T-cell (primary cell): ENCODE data around the gene CABLES2. TPM values are rescaled to one million over a fixed set of nuclear protein-coding genes. Genes with fewer than 3 reads are reported as not detected.
A peak's percentile ranks its signal among the peaks of the same experiment; 100 is the strongest.

Source experiments
- ATAC-seq, 4 experiments: fragments of 200-7000 bp in 3 of 4; fragments of 150-1000 bp in 1 of 4; cut with Tn5 transposase; replicated peaks in 1 of 4; 1 replicate in 3 of 4; 2 replicates in 1 of 4; pipeline ENCODE4 v1.10.0; 2021; ENCODE audit warnings: moderate library complexity in 3 of 4, mild to moderate bottlenecking in 2 of 4, moderate number of reproducible peaks in 1 of 4
- CTCF ChIA-PET, 2 donors: fragments of 300-600 bp; sonication (Branson Sonifier 250); formaldehyde crosslinking; loops; one replicate each; lab custom pipeline; 2022; ENCODE audit warnings: antibody characterized with exemption in 2 of 2; lab: Charles Lee
- POLR2A ChIA-PET, 2 donors: fragments of 300-600 bp; sonication (Branson Sonifier 250); formaldehyde crosslinking; loops; one replicate each; lab custom pipeline; 2022; ENCODE audit warnings: antibody characterized with exemption in 2 of 2; lab: Charles Lee
- DNase-seq, 35 experiments: peaks; one replicate each; pipeline versions ENCODE4 v3.0.0 to v3.0.0-alpha.2; 2013 to 2023
- H3K27ac ChIP-seq: one replicate; pipeline ENCODE4 v1.5.1; 2013; ENCODE audit warnings: low read length
- H3K27me3 ChIP-seq, 2 experiments: replicated peaks in 1 of 2; 1 replicate in 1 of 2; 2 replicates in 1 of 2; pipeline versions ENCODE4 v1.6.1 to v1.7.0; 2013; ENCODE audit warnings: low read length in 1 of 2, mixed read lengths in 1 of 2; ENCODE audit not compliant: control insufficient read depth in 2 of 2, insufficient read depth in 2 of 2; ENCODE audit errors: extremely low read depth in 1 of 2
- H3K36me3 ChIP-seq, 2 donors: 1 replicate in 1 of 2; 2 replicates in 1 of 2; pipeline versions ENCODE4 v1.6.1 to v1.7.0; 2013; ENCODE audit warnings: low read length in 1 of 2; ENCODE audit not compliant: control insufficient read depth in 2 of 2, insufficient read depth in 1 of 2; ENCODE audit errors: extremely low read depth in 1 of 2
- H3K4me1 ChIP-seq, 2 experiments: 1 replicate in 1 of 2; 2 replicates in 1 of 2; pipeline versions ENCODE4 v1.6.1 to v1.7.0; 2013; ENCODE audit warnings: low read length in 2 of 2, mixed read lengths in 1 of 2; ENCODE audit not compliant: insufficient read depth in 2 of 2, control insufficient read depth in 1 of 2; ENCODE audit errors: extremely low read depth in 1 of 2
- H3K4me3 ChIP-seq, 2 donors: 1 replicate in 1 of 2; 2 replicates in 1 of 2; pipeline versions ENCODE4 v1.5.1 to v1.7.0; 2013; ENCODE audit warnings: mild to moderate bottlenecking in 2 of 2, low read length in 1 of 2, moderate library complexity in 1 of 2; ENCODE audit not compliant: control insufficient read depth in 1 of 2; ENCODE audit errors: extremely low read depth in 1 of 2
- H3K9me3 ChIP-seq: 2 replicates; pipeline ENCODE4 v1.7.0; 2013
- H3K27ac Mint-ChIP-seq, 2 donors: one replicate each; pipeline ENCODE4 v1.8.0; 2020 to 2021; ENCODE audit warnings: mild to moderate bottlenecking in 2 of 2, mixed read lengths in 2 of 2
- H3K27me3 Mint-ChIP-seq, 2 donors: one replicate each; pipeline ENCODE4 v1.8.0; 2021 to 2022; ENCODE audit warnings: mixed read lengths in 2 of 2
- H3K36me3 Mint-ChIP-seq: one replicate; pipeline ENCODE4 v1.8.0; 2021; ENCODE audit warnings: mixed read lengths
- H3K4me1 Mint-ChIP-seq, 3 donors: one replicate each; pipeline ENCODE4 v1.8.0; 2020 to 2022; ENCODE audit warnings: mixed read lengths in 3 of 3, mild to moderate bottlenecking in 1 of 3
- H3K4me3 Mint-ChIP-seq, 3 donors: one replicate each; pipeline ENCODE4 v1.8.0; 2020 to 2022; ENCODE audit warnings: mild to moderate bottlenecking in 3 of 3, mixed read lengths in 3 of 3, moderate library complexity in 3 of 3
- H3K9me3 Mint-ChIP-seq, 3 donors: one replicate each; pipeline ENCODE4 v1.8.0; 2020 to 2022; ENCODE audit warnings: mixed read lengths in 3 of 3
- WGBS: methylation state at CpG from one replicate; pipeline ENCODE4 v1.1.5; 2013; ENCODE audit warnings: missing lambda C conversion rate; ENCODE audit not compliant: insufficient coverage; 5-methylcytosine and 5-hydroxymethylcytosine counted together
- total RNA-seq, 35 experiments: library from RNA in 6 of 35; stranded (reverse) in 6 of 35; fragments of 120-200 nt in 1 of 35; gene quantifications; one replicate each; pipeline versions ENCODE4 v1.2.1 to v1.2.4 and lab custom pipeline; 2013 to 2026

Gene CABLES2
- total RNA-seq, 5 donors from 2014 or later (not counting 1 experiment from before 2014, with no cell fraction given), result 4.3 to 6.8 (median 5.6) TPM

DNA sequence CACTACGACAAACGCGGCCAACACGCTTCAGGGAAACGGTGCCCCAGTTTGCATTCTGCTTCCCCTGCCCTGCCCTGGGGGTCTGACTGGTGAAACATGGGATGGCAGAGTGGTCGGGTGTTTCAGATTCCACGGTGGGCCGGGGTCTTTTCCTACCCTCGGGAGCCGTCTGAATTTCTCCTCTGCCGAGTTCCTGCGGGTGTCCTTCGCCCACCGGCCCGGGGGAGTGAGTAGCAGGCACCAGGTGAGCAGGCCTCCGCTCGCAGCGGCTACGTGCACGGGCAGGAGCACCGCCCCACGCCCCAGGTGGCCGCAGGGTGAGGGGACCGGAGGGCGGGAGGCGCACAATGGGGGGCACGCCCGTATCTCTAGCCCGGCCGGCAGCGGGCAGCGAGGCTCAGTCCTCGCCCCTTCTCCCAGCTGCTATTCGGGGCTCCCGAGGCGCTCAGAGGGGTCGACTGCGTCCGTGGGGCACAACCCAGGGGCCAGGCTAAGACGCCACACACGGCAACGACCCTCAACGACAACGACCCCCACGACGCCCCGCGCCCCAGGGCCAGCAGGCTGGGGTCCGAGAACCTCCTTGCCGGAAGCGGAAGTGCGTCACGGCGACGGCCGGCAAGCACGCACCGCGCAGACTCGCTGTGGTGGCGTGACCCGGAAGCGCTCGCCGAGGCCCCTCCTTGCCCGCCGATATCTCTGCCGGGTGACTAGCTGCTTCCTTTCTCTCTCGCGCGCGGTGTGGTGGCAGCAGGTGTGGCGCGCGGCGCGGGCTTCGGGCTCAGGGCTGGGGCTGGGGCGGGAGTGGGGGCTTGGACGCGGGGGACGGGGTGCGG is 20.5 kb downstream of the CABLES2 start, which contains the start of gene RPS21:
RPS21 (plus strand) TSS at position 721 of the 836 bp plus-strand sequence. CDS start 236 bp downstream, outside the sequence.
- CTCF ChIA-PET, result interaction anchor here (0.6 to 1.5 kb wide), 4 partner anchors 10 to 239 kb away, joined by 3 to 10 read pairs (median 4); no protein-coding TSS in a partner anchor
- WGBS, result under 1% methylated on average over 67 of the region's 83 CpGs
- H3K27me3 Mint-ChIP-seq, result no peaks in the 10 kb centered on the region
- peak within 1 kb of the TSS; percentile 84 to 90 for H3K27ac Mint-ChIP-seq
- peak within 1 kb of the TSS; percentile 94 for H3K27ac ChIP-seq
- H3K4me3 ChIP-seq, result peak within 1 kb of the TSS; percentile 88 to 90
- peaks cover 6 to 33% of the 10 kb centered on the region in 2 donors for H3K36me3 ChIP-seq
- H3K9me3 ChIP-seq, result no peaks in the 10 kb centered on the region
- DNase-seq (peak; percentile 86 to 96 (median 93)), ATAC-seq (peak; percentile 92 to 93 (median 92))
- no peaks in the 10 kb centered on the region for H3K27me3 ChIP-seq
- H3K4me1 Mint-ChIP-seq, result peaks cover 50 to 75% (median 56%) of the 10 kb centered on the region in 3 donors
- POLR2A ChIA-PET, result interaction anchor here (0.6 kb wide), 2 partner anchors 248 to 838 kb away, joined by 4 to 7 read pairs; no protein-coding TSS in a partner anchor
- peaks cover 16 to 44% of the 10 kb centered on the region in 2 experiments for H3K4me1 ChIP-seq
- H3K4me3 Mint-ChIP-seq, result peak within 1 kb of the TSS; percentile 87 to 88 (median 88)
- H3K9me3 Mint-ChIP-seq, result peaks cover 0 to 6% (median 0%) of the 10 kb centered on the region in 3 donors
- H3K36me3 Mint-ChIP-seq, result peaks cover 25% of the 10 kb centered on the region

DNA sequence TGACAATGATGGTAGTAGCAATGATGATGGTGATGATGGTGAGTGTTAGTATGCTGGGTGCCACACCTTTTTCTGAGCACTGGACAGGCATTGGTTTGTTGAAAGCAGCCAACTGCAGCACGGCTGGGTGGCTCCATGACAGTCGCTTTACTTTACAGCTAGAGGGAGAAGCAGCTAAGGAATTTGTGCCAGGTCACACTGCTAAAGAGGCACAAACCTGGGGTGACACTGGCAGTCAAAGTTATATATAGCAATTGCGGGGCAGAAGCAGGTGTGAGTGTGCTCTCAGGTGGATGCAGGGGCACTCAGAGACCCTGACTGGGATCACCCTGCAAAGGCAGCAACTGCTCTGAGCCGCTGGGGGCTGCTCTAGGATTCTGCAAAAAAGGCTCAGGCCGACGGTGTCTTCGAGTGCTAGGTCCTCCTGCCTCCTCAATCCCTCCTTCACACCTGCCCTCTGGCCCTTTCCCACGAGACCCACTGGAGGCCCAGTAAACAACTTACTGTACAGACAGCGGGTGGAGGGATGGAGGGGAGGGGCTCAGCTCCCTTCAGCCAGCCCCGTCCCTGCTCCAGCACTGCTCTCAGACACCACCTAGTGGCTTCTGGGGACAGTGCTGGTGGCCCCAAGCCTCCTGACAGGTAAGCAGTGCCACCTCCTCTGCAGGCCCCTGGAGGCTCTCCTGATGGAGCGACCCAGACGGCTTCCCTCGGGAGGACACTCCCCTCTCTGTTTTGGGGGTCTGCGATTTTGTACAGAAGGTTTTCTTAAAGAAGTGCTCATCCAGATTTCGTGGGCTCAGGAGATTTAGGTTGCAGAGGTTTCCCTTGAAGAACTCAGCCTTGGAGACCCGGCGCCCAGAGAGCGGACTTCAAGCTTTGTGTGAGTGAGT is 24.5 kb downstream of the CABLES2 start:
- no peak overlapping the region for H3K27ac ChIP-seq
- ATAC-seq (peak; percentile 63 to 68 (median 66)), DNase-seq (peak; percentile 47 to 83 (median 69))
- peaks cover 27 to 46% (median 34%) of the 10 kb centered on the region in 3 donors for H3K4me1 Mint-ChIP-seq
- no peaks in the 10 kb centered on the region for H3K9me3 ChIP-seq
- no peaks in the 10 kb centered on the region for H3K27me3 Mint-ChIP-seq
- CTCF ChIA-PET, result interaction anchor here (0.6 to 1.4 kb wide), 7 partner anchors 12 to 373 kb away, joined by 3 to 9 read pairs (median 3); partner anchors contain the start of gene ADRM1 (in 1 of the 2)
- H3K9me3 Mint-ChIP-seq, result peaks cover 0 to 6% (median 0%) of the 10 kb centered on the region in 3 donors
- no peak overlapping the region for H3K4me3 Mint-ChIP-seq
- peaks cover 5% of the 10 kb centered on the region for H3K36me3 Mint-ChIP-seq
- WGBS, result 97% methylated on average over 5 of the region's 18 CpGs
- POLR2A ChIA-PET, result interaction anchor here in 1 of 2 donors (0.6 kb wide), 1 partner anchor 27 kb away, joined by 3 read pairs; no protein-coding TSS in a partner anchor
- H3K36me3 ChIP-seq, result peaks cover 0 to 4% of the 10 kb centered on the region in 2 donors
- peaks cover 8 to 26% of the 10 kb centered on the region in 2 experiments for H3K4me1 ChIP-seq
- H3K27me3 ChIP-seq, result no peaks in the 10 kb centered on the region
- H3K27ac Mint-ChIP-seq, result peak overlapping the region; percentile 27 to 28
- no peak overlapping the region for H3K4me3 ChIP-seq

DNA sequence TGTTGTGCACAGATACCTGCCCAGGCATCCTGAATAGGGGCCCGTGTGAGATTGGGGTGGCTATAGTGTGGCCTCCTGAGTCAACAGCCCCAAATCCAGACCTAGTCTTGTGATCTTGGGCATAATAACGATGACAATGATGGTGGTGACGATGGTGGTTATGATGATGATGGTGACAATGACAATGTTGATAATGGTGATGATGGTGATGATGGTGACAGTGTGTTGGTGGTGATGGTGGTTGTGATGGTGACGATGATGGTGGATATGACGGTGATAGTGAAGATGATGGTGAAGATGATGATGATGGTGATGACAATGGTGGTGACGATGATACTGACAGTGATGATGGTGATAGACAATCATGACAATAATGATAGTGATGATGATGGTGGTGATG is 25.2 kb downstream of the CABLES2 start:
- peaks cover 0 to 4% of the 10 kb centered on the region in 2 donors for H3K36me3 ChIP-seq
- 95% methylated on average over 6 of the region's 6 CpGs for WGBS
- ATAC-seq, result no peak
- POLR2A ChIA-PET, result no interaction called here
- Mint-ChIP-seq H3K27me3 (no peaks in the 10 kb centered on the region), H3K4me3 (no peak overlapping the region), H3K4me1 (peaks cover 24 to 43% (median 30%) of the 10 kb centered on the region in 3 donors), H3K36me3 (peaks cover 5% of the 10 kb centered on the region), H3K27ac (no peak overlapping the region), H3K9me3 (peaks cover 0 to 6% (median 0%) of the 10 kb centered on the region in 3 donors)
- no peak for DNase-seq
- H3K4me1 ChIP-seq, result peaks cover 7 to 22% of the 10 kb centered on the region in 2 experiments
- no peak overlapping the region for H3K27ac ChIP-seq
- CTCF ChIA-PET, result interaction anchor here in 1 of 2 donors (1.0 kb wide), 1 partner anchor 371 kb away, joined by 5 read pairs; no protein-coding TSS in a partner anchor
- H3K4me3 ChIP-seq, result no peak overlapping the region
- no peaks in the 10 kb centered on the region for H3K27me3 ChIP-seq
- H3K9me3 ChIP-seq, result no peaks in the 10 kb centered on the region

DNA sequence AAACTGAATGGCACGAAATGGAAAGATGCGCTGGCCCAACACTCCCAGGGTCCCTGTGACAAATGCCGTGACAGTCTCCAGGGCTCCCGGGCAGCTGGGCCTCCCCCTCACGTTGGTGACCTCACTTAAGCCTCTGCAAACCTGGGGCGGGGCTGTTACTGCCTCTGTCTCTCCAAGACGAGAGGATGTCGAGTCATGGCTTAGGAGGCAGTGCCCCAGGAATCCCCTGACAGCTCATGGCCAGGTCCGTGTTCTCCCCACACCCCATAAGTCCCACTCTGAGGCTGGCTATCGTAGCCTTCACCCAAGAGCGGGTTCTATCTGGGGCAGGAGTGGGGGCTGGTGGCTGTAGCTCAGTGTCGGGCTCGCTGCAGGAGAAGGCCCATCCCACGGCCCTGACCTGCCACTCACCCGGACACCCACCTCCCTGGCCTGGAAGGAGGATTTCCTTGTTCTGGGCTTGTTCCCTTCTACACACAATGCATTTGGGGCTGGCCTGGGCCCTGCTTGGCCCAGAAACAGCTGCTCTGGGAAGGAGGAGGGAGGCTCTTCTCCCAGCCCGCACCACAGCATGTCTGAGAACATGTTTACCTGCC is 25.8 kb downstream of the CABLES2 start:
- Histone ChIP-seq H3K27me3 (no peaks in the 10 kb centered on the region), H3K4me1 (peaks cover 7 to 20% of the 10 kb centered on the region in 2 experiments), H3K4me3 (no peak overlapping the region), H3K9me3 (no peaks in the 10 kb centered on the region), H3K27ac (no peak overlapping the region), H3K36me3 (peaks cover 0 to 4% of the 10 kb centered on the region in 2 donors)
- WGBS, result 67% methylated on average over 9 of the region's 16 CpGs
- Mint-ChIP-seq H3K9me3 (peaks cover 0 to 6% (median 0%) of the 10 kb centered on the region in 3 donors), H3K4me1 (peaks cover 24 to 42% (median 28%) of the 10 kb centered on the region in 3 donors), H3K36me3 (peaks cover 5% of the 10 kb centered on the region), H3K27ac (no peak overlapping the region), H3K4me3 (no peak overlapping the region), H3K27me3 (no peaks in the 10 kb centered on the region)
- ChIA-PET CTCF (no interaction called here), POLR2A (no interaction called here)
- DNase-seq (no peak), ATAC-seq (no peak)

DNA sequence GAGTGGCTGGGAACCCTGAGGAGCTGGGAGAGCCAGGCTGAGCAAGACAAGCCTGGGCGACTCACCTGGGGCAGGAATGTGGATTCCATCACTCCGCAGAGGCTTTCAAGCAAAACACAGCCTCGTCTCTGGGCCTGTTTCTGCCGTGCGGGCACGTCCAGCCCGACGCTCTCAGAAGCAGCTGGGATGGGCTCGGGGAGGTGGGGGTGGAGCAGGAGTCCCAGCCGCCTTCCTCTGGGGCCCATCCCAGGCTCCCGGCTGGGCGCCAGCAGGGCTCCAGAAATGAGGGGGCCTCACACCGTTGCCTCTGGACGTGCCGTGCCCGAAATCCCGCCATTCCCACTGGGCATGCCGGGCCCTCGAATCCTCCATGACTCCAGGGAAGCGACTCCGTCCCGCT is 28.9 kb downstream of the CABLES2 start:
- CTCF ChIA-PET, result no interaction called here
- H3K27ac Mint-ChIP-seq, result no peak overlapping the region
- peaks cover 0 to 5% of the 10 kb centered on the region in 2 donors for H3K27me3 Mint-ChIP-seq
- POLR2A ChIA-PET, result no interaction called here
- DNase-seq (no peak), ATAC-seq (no peak)
- no peak overlapping the region for H3K4me3 ChIP-seq
- 93% methylated on average over 22 of the region's 22 CpGs for WGBS
- no peak overlapping the region for H3K27ac ChIP-seq
- H3K9me3 ChIP-seq, result no peaks in the 10 kb centered on the region
- H3K4me1 Mint-ChIP-seq, result peaks cover 6 to 12% (median 7%) of the 10 kb centered on the region in 3 donors
- peaks cover 0 to 4% of the 10 kb centered on the region in 2 donors for H3K36me3 ChIP-seq
- H3K4me3 Mint-ChIP-seq, result no peak overlapping the region
- H3K36me3 Mint-ChIP-seq, result peaks cover 5% of the 10 kb centered on the region
- H3K27me3 ChIP-seq, result peaks cover 0 to 15% of the 10 kb centered on the region in 2 experiments
- peaks cover 0 to 6% of the 10 kb centered on the region in 2 experiments for H3K4me1 ChIP-seq
- peaks cover 0 to 6% (median 0%) of the 10 kb centered on the region in 3 donors for H3K9me3 Mint-ChIP-seq
